SK-N-SH treated with all-trans-retinoic acid at 6 μM for 48 hours (cell line): ENCODE measurements around the gene IQCH.

Experiments
- ATAC-seq: fragments of 200-7000 bp; cut with Tn5 transposase; 3 replicates; pipeline ENCODE4 v1.9.1; 2020; ENCODE audit warnings: mild to moderate bottlenecking, moderate library complexity
- ARNTL ChIP-seq: fragments of 450-650 bp; formaldehyde crosslinking; IDR thresholded peaks from 2 replicates; pipeline ENCODE4 v1.5.0; 2020; ENCODE audit warnings: low read depth, mild to moderate bottlenecking, moderate library complexity, borderline replicate concordance
- BACH2 ChIP-seq: fragments of 250-450 bp; sonication (Bioruptor Pico); IDR thresholded peaks from 2 replicates; pipeline ENCODE4 v1.9.0; 2021; ENCODE audit warnings: mild to moderate bottlenecking, borderline replicate concordance
- CREB5 ChIP-seq: fragments of 250-450 bp; sonication (Bioruptor Pico); IDR thresholded peaks from 2 replicates; pipeline ENCODE4 v1.5.1; 2020; ENCODE audit warnings: low read depth, mild to moderate bottlenecking, moderate library complexity
- GLIS3 ChIP-seq: fragments of 250-450 bp; sonication (Bioruptor Pico); IDR thresholded peaks from 2 replicates; pipeline ENCODE4 v1.5.0; 2020; ENCODE audit warnings: mild to moderate bottlenecking, moderate library complexity
- PATZ1 ChIP-seq: fragments of 250-450 bp; sonication (Bioruptor Pico); IDR thresholded peaks from 2 replicates; pipeline ENCODE4 v1.8.0; 2020; ENCODE audit warnings: mild to moderate bottlenecking, moderate library complexity, borderline replicate concordance
- POU6F1 ChIP-seq: fragments of 250-450 bp; sonication (Bioruptor Pico); IDR thresholded peaks from 2 replicates; pipeline ENCODE4 v1.8.0; 2021; ENCODE audit warnings: low read depth, mild to moderate bottlenecking, moderate library complexity, borderline replicate concordance
- PPARA ChIP-seq: fragments of 250-450 bp; sonication (Bioruptor Pico); IDR thresholded peaks from 2 replicates; pipeline ENCODE4 v1.5.0; 2020; ENCODE audit warnings: mild to moderate bottlenecking, borderline replicate concordance
- RARB ChIP-seq: fragments of 250-450 bp; sonication (Bioruptor Pico); IDR thresholded peaks from 2 replicates; pipeline ENCODE4 v1.8.0; 2021; ENCODE audit warnings: mild to moderate bottlenecking, moderate library complexity
- SNAI2 ChIP-seq: fragments of 250-450 bp; sonication (Bioruptor Pico); IDR thresholded peaks from 2 replicates; pipeline ENCODE4 v1.5.0; 2020; ENCODE audit warnings: mild to moderate bottlenecking, moderate library complexity
- TOX ChIP-seq: fragments of 250-450 bp; sonication (Bioruptor Pico); IDR thresholded peaks from 2 replicates; pipeline ENCODE4 v1.8.0; 2021; ENCODE audit warnings: mild to moderate bottlenecking, moderate library complexity, borderline replicate concordance
- ZC3H10 ChIP-seq: fragments of 250-450 bp; sonication (Bioruptor Pico); IDR thresholded peaks from 2 replicates; pipeline ENCODE4 v1.5.1; 2021; ENCODE audit warnings: mild to moderate bottlenecking, moderate library complexity
- ZFP3 ChIP-seq: fragments of 250-450 bp; sonication (Bioruptor Pico); IDR thresholded peaks from 2 replicates; pipeline ENCODE4 v1.5.0; 2020; ENCODE audit warnings: mild to moderate bottlenecking, moderate library complexity
- ZFP30 ChIP-seq: fragments of 450-650 bp; formaldehyde crosslinking; IDR thresholded peaks from 2 replicates; pipeline ENCODE4 v1.5.0; 2022; ENCODE audit warnings: mild to moderate bottlenecking, moderate library complexity
- ZNF565 ChIP-seq: fragments of 450-650 bp; formaldehyde crosslinking; conservative IDR thresholded peaks from 2 replicates; pipeline ENCODE4 v1.5.0; 2020; ENCODE audit warnings: low read depth, mild to moderate bottlenecking, moderate library complexity
- ZNF70 ChIP-seq: fragments of 450-650 bp; formaldehyde crosslinking; IDR thresholded peaks from 2 replicates; pipeline ENCODE4 v1.5.0; 2020; ENCODE audit warnings: mild to moderate bottlenecking, moderate library complexity
- ZNF8 ChIP-seq: fragments of 450-650 bp; formaldehyde crosslinking; IDR thresholded peaks from 2 replicates; pipeline ENCODE4 v1.5.0; 2020; ENCODE audit warnings: mild to moderate bottlenecking, moderate library complexity
- TF ChIP-seq, protein P1 (sequence below): fragments of 250-450 bp; sonication (Bioruptor Pico); IDR thresholded peaks from 2 replicates; pipeline ENCODE4 v1.5.1; 2021; ENCODE audit warnings: mild to moderate bottlenecking, moderate library complexity
- TF ChIP-seq, protein P2 (sequence below): fragments of 250-450 bp; sonication (Bioruptor Pico); IDR thresholded peaks from 2 replicates; pipeline ENCODE4 v1.5.0; 2020; ENCODE audit warnings: mild to moderate bottlenecking, moderate library complexity

The IQCH gene

GRCh38 chr15:67225336-67225735, 29.2 kb upstream of the IQCH start (continued):
- TF ChIP-seq BACH2 (no peak), GLIS3 (CRISPR knock-in tag) (no peak), TOX (no peak), ZFP30 (CRISPR knock-in tag) (no peak), ZNF70 (no peak)
- TF ChIP-seq, protein P1, sequence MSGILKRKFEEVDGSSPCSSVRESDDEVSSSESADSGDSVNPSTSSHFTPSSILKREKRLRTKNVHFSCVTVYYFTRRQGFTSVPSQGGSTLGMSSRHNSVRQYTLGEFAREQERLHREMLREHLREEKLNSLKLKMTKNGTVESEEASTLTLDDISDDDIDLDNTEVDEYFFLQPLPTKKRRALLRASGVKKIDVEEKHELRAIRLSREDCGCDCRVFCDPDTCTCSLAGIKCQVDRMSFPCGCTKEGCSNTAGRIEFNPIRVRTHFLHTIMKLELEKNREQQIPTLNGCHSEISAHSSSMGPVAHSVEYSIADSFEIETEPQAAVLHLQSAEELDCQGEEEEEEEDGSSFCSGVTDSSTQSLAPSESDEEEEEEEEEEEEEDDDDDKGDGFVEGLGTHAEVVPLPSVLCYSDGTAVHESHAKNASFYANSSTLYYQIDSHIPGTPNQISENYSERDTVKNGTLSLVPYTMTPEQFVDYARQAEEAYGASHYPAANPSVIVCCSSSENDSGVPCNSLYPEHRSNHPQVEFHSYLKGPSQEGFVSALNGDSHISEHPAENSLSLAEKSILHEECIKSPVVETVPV: no peak

GRCh38 chr15:67227431-67227830, 27.2 kb upstream of the IQCH start:
- TF ChIP-seq SNAI2 (CRISPR knock-in tag): no peak
- TF ChIP-seq, protein P1: no peak
- no peak for TF ChIP-seq CREB5 (CRISPR knock-in tag)
- no peak for TF ChIP-seq PATZ1 (CRISPR knock-in tag)
- TF ChIP-seq ZFP3 (CRISPR knock-in tag): no peak
- TF ChIP-seq ZNF70: no peak
- TF ChIP-seq RARB (CRISPR knock-in tag): no peak
- no peak for TF ChIP-seq ZNF8
- ATAC-seq: no peak

- no peak for ATAC-seq
- no peak for TF ChIP-seq POU6F1 (CRISPR knock-in tag)
- no peak for TF ChIP-seq ZNF565 (CRISPR knock-in tag)
- no peak for TF ChIP-seq ZFP3 (CRISPR knock-in tag)
- TF ChIP-seq, protein P2, sequence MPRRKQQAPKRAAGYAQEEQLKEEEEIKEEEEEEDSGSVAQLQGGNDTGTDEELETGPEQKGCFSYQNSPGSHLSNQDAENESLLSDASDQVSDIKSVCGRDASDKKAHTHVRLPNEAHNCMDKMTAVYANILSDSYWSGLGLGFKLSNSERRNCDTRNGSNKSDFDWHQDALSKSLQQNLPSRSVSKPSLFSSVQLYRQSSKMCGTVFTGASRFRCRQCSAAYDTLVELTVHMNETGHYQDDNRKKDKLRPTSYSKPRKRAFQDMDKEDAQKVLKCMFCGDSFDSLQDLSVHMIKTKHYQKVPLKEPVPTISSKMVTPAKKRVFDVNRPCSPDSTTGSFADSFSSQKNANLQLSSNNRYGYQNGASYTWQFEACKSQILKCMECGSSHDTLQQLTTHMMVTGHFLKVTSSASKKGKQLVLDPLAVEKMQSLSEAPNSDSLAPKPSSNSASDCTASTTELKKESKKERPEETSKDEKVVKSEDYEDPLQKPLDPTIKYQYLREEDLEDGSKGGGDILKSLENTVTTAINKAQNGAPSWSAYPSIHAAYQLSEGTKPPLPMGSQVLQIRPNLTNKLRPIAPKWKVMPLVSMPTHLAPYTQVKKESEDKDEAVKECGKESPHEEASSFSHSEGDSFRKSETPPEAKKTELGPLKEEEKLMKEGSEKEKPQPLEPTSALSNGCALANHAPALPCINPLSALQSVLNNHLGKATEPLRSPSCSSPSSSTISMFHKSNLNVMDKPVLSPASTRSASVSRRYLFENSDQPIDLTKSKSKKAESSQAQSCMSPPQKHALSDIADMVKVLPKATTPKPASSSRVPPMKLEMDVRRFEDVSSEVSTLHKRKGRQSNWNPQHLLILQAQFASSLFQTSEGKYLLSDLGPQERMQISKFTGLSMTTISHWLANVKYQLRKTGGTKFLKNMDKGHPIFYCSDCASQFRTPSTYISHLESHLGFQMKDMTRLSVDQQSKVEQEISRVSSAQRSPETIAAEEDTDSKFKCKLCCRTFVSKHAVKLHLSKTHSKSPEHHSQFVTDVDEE (CRISPR knock-in tag): no peak
- TF ChIP-seq CREB5 (CRISPR knock-in tag): no peak
- no peak for TF ChIP-seq BACH2
- TF ChIP-seq ZC3H10: no peak
- no peak for TF ChIP-seq PATZ1 (CRISPR knock-in tag)
- no peak for TF ChIP-seq ZNF70
- no peak for TF ChIP-seq ARNTL (CRISPR knock-in tag)
- no peak for TF ChIP-seq PPARA (CRISPR knock-in tag)
These were observed 26.7 kb upstream of the IQCH start for GRCh38 chr15:67227846-67228245.
